ENCODE results near the gene TBL1X.

Gene TBL1X

DNA sequence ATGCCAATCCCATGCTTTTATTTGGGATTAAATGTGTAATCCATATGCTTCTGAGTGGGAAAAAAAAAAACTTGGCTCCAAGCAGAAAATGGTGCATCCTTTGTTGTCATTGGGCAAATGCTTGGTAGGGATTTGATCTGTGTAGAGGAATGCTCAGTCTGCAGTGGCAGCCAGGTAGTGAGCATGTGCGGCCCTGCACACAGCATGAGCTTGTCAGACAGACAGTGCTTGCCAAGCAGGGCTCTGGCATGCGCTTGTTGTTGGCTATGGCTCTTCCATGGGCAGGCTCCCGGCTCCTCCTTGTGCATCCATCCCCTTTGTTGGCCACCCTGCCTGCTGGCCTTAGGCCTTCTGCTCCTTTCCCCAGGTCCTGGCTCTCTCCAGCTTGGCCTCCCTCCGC, 170.5 kb downstream of the TBL1X start:
- DNase-seq: no peak

DNA sequence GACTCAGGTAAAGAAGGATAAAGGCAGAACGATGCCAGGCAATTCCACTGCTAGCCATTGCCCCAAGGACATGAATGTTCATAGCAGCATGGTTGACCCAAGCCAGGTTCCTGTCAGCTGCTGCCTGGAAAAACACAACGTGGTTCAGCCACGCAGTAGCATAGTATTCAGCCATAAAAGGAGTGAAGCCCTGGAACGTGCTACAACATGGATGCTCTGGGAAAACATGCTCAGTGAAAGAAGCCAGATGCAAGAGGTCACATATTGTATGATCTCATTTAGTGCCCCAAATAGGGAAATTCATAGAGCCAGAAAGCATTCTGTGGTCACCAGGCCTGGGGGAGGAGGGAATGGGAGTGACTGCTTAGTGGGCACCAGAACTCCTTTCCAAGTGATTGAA, 170.9 kb downstream of the TBL1X start:
- no peak for DNase-seq

DNA sequence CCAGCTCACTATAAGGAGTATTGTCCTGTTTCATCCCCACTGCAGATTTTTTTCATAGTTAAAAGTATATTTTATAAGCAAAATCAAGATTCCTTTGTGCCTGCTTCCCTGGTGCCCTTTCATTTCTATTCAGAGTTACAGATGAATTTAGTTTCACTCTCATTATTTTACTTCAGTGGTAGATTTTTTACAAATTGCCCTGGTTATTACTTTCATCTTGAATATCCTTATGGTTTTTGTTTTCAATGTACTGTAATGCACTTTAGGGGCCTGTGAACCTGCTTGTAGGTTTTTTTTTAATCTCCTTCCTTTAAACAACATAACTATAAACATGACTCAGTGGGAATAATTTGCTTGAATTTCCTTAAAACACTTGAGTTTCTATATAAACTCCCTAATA, 174.0 kb downstream of the TBL1X start:
- no peak for DNase-seq

DNA sequence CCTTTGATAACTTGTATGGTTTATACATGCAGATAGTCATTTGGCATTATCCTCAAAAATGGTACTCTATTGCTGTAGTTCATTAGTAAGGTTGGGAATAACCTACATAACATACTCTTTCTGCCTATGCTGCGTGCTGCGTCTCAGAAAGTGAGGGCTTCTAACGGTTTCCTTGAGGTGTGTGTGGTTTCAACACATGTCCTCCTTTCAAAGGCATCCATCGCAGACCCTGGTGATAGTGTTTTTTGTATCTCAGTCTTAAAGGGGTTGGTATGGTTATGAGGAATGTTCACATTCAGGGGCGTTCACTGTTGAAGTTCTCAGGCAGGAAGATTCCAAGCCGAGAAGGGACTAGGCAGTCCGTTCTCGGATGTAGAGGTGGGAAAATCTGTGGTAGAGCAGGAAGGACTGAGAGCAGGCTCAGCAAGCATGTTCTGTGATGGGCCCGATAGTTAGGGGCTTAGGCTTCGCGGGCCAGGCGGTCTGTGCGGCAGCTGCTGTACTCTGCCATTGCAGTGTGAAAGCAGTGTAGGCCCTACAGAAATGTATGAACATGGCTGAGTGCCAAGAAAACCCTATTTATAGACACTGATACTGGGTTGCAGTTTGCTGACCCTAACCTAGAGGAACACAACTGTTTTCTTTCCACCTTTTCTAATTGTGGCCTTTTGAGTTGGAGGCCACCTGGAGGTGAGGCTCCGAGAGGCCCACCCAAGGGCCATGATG, 177.6 kb downstream of the TBL1X start:
- DNase-seq: no peak

DNA sequence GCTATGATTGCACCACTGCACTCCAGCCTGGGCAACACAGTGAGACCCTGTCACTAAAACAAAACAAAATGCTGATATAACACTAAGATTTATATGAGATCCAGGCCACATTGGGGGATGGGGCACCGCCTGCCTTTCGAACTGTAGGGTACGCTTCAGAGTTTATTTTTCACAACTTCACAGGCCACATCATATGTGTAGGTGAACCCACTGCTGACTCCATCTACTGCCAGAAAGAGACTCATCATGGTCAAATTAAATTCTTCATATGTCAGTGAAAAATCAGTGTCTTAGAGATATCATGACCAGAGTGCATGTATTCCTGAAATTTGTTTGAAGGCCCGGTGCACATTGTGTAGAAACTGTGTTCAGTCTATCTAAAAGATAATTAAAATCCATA, 178.9 kb downstream of the TBL1X start:
- no peak for DNase-seq

DNA sequence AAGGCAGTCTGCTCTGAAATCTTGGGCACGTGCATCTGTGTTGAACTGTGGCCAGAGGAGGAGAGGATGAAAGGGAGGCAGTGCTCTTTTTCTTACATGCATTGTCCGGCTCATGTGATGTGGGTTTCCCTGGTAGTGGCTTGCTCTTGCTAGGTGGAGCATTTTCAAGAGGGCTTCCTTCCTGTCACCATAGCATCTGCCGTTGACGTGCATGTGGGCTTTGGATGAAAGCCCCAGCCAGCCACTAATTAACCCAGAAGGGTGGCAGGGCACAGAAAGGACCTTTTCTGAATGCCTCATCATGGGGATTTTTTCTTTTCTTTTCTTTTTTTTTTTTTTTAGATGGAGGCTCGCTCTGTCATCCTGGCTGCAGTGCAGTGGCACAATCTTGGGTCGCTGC, 179.5 kb downstream of the TBL1X start:
- DNase-seq: peak; percentile 58

DNA sequence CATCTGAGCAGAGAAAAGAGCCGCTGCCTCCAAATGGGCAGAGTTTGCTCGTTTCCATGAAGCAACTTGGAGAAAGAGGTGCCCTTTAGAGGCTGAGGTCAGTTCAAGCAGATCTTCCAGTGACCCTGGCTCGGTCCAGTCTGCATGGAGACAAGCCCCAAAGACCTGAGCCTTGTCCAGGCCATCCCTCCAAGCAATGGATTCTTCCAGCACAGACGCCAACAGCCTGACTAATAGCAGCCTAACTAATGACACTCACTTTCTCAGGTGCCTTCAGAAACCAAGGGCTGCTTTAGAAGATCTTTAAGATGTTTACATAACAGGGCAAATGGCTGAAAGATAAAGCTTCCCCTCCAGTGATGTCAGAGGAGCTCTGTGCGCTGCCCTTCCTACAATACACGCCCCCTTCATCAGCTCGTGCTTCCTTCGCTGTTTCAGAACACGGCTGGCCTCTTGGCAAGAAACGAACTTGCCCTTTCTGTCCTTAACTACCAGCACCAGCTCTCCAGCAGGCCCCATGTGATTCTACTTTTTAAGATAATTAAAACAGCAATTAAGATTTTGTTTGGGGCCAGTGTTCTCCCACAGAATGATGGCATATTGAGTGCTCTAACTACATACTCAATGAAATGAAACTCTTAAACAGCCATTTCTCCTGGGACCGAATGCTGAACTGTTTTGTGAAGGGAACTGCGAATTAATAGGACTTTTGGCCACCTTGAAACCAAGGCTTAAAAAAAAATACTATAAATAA, 181.8 kb downstream of the TBL1X start:
- no peak for DNase-seq

DNA sequence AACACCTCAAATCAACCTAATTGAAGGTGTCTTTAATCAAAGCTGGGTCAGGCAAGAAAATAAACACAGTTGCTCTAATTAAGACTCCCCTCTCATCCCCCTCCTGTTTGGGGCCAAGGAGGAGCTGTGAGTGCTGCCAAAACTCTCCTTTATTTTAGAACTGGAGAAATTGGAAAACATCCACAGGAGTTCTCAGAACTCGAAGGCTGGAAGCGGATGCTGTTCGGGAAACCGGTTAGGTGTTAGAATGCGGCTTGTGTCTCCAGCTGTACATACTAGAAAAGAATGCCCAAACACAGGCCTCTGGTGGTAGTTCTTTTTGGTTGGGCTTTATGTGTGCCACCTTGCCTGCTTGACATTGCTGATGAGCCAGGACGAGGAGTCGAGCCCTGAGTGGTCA, 182.6 kb downstream of the TBL1X start:
- no peak for DNase-seq

DNA sequence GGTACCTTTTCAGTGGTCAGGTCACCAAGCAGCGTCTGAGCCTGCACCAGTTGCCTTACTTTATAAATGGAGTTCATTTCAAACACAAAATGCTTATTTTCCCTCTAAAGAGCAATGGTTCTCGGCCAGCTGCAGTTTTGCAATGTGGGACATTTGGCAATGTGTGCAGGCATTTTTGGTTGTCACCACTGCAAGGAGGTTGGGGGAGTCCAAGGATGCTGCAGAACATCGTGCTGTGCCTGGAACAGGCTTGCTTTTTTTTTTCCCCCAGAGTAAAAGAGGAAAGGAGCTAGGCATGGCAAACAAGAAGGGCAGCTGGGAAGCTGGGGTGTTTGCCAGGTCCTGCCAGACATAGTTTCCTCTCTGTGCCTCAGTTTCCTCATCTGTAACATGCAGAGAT, 185.2 kb downstream of the TBL1X start:
- no peak for DNase-seq

DNA sequence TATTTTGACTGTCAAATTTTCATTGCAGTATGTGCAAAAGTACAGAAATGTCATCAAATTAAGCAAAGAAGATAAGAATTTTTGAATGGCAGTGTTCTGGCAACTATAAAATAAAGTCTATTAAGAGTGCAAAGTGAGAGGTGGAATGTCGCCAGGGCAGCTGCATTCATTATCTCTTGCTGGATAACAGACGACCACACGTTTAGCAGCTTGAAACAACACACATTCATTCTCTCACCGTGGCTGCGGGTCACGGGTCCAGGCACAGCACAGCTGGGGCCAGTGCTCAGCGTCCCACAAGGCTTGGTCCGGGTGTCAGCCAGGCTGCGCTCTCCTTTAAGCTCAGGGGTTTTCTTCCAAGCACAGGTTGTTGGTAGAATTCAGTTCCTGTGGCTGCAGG, 186.9 kb downstream of the TBL1X start:
- DNase-seq: no peak

DNA sequence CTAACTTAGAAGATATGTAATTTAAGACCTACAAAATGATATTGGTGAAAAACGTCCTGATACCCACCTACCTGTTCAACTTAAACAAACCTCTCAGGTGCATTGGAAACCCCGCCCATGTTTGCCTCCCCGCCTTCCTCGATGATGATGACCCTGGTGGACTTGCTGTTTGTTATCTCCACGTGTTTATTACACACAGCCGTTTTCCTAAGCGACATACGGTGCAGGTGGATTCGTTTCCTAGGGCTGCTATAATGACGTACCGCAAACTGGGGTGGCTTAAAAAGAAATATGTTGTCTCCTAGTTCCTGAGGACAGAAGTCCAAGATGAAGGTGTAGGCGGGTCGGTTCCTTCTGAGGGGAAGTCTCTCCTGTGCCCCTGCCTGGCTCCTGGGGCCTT, 190.1 kb downstream of the TBL1X start:
- no peak for DNase-seq

DNA sequence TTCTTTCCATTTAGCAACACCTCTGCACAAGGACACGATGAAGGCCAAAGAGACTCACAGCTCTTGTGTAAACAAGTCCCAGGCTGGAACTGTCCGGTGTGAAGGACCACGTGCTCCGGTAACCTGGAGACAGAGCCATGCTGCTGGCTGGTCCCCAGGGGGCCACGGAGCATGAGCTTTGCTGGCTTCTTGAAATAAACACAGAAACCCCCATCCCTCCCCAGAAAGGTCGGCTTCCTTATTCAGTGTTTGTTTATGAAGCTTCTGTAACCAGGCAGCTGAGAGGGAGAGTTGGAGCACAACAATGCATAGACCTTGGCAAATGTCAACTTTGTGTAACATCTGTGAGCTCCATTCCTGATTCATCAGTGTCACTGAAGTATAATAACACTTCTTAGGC, 191.4 kb downstream of the TBL1X start:
- DNase-seq: no peak

DNA sequence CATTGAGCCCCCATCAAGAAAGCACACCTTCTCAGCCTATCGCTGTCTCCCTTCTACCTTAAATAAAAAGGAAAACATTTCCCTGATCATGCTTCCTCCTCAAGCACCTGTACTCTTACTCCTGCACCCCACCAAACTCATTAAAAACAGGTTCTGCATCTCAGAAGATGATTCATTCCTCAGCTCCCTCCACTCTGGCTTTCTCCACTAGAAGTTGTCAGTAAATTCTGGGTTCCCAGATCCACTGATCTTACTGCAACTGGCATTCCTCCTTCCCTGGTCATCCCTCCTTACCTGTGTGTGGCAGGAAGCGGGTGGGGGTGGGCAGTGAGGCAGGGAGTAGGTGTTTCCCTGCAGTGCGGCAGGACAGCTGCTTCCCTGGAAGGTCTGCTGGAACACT, 192.0 kb downstream of the TBL1X start:
- no peak for DNase-seq

DNA sequence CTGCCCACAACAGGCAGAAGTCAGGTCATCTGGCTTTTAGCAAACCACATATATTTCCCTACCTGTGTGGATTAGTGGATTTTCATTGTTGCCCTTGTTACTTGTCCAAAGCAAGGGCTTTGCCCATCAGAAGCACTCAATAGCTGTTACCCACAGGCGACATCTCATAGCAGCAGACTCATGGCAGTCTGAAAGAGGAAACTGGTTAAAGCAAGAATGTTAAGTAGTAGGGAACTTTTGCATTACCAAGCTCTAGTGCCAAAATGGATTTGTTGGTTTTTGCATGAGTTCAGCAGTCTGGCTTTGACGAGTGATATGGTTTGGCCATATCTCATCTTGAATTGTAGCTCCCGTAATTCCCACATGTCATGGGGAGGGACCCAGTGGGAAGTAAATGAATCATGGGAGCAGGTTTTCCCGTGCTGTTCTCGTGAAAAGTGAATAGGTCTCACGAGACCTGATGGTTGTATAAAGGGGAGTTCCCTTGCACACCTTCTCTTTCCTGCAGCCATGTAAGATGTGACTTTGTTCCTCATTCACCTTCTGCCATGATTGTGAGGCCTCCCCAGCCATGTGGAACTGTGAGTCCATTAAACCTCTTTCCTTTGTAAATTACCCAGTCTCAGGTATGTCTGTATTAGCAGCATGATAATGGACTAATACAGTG, 192.9 kb downstream of the TBL1X start:
- no peak for DNase-seq

DNA sequence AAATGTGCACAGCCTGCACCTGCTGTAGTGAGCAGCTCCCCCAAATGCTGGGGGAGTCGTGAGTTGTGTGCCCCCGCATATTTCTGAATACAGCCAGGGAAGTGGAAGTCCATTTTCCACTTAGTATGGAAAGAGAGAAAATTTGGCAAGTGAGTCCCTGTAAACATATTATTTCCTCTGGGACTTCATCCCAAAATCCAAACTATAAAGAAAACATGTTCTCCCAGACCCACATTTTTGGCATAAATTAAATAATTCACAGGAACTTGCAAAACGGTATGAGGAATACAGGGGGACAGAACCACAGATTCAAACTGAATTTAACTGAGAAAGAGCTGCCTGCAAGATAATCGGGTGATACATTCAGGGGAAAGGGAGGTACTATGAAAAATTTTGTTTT, 193.6 kb downstream of the TBL1X start:
- DNase-seq: no peak

DNA sequence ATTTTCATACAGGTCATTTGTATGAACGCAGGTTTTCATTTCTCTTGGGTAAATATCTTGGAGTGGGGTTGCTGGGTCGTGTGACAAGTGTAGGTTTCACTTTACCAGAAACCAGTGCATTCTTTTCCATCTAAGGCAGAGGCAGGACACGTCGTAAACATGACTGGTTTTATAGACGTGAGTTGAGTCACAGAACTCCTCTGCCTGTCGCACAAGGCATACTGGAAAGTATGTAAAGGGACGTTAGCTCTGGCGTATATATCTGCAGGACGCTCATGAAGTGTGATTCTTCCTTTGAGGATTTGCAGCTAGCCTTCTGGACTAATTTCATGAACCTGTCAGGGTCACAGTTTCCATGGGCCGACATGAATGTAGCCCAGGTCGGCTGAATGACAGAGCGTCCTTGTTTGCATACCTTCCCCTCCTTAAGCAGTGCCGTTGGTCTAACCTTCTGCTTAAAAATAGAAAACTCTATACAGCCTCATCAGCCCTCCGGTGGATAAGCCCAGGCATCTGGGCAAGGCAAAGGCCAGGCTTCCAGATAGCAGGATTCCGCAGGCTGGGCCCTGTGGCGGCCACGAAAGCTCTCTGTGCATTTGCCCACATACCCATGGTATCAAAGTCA, 194.8 kb downstream of the TBL1X start:
- DNase-seq: no peak

DNA sequence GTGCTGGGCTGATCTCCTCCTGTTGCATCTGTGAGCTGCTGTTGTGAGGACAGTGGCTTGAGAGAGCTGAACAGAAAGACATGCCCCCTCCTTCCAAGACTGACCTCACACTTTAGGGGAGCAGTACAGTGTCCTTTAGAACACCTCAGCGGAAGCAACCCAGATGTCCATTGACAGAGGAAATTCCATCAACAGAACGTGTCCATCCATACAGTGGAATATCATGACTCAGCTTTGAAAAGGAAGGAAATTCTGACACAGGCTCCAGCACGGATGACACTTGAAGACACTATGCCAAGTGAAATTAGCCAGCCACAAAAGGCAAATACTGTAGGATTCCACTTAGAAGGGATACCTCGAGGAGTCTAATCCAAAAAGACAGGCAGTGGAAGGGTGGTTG, 197.3 kb downstream of the TBL1X start:
- no peak for DNase-seq

DNA sequence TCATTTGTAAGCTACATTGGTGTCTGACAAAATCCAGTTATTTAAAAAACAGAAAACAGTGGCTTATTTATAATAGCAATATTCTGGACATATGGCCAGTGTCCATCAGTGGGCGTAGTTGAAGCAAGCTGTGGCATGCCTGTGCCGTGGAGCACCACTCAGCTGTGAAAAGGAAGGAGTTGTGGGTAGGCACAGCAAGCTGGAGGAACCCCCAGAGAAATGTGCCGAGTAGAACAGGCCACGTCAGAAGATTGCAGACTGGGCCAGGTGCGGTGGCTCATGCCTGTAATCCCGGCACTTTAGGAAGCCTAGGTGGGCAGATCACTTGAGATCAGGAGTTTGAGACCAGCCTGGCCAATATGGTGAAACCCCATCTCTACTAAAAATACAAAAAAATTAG, 198.4 kb downstream of the TBL1X start:
- DNase-seq: no peak

DNA sequence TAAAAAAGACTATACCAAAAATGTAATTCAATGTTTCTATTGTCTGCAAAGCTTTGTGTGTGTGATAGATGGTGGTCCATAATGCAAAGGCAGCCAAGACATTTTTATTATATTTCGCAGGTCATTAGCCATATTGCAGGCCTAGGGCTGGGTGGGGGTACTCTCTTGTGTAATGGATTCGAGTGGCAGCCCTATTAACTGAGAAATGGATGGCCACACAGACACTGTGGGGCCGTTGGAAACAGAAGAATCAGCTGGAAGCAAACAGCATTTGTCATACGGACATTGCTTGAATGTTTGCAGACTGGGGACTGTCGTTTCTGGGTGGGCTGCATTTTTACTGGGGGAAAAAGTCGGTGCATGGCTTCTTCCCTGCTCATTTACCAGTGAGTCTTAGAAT, 199.4 kb downstream of the TBL1X start:
- no peak for DNase-seq

DNA sequence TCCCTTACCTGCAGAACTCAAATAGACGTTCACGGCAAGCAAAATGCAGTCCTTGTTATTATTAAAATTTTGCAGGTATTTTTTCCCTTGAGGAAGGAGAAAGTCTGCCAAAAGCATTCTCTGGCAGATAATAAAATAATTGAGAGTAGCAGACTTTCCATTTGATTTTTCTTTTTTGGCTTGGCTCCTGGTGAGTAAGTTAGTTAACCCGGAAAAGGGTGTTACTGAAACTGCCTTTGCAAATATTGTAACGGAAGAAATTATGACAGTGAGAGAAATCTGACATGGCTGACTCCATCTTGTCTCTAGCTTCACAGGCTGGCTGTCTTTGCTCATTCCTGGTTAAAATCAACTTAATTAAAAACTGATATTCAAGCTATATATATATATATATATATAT, 200.3 kb downstream of the TBL1X start:
- no peak for DNase-seq

DNA sequence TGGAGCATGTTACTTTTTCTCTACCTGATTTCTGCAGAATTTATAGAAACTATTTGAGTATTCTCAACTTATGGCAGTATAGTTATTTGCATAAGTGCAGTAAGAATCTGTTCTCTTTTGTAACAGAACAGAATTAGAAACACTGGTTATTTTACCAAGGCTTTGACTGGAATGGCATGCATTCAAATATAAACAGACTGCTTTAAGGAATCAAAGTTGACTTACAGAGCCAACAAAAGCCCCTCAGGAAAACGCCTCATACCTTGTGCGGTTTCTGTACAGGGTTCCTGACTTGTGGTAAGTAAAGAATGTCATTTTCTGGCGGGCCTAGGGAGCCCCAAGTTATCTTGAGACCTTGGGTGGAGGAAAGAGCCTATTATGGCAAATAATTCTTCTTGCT, 203.7 kb downstream of the TBL1X start:
- no peak for DNase-seq

DNA sequence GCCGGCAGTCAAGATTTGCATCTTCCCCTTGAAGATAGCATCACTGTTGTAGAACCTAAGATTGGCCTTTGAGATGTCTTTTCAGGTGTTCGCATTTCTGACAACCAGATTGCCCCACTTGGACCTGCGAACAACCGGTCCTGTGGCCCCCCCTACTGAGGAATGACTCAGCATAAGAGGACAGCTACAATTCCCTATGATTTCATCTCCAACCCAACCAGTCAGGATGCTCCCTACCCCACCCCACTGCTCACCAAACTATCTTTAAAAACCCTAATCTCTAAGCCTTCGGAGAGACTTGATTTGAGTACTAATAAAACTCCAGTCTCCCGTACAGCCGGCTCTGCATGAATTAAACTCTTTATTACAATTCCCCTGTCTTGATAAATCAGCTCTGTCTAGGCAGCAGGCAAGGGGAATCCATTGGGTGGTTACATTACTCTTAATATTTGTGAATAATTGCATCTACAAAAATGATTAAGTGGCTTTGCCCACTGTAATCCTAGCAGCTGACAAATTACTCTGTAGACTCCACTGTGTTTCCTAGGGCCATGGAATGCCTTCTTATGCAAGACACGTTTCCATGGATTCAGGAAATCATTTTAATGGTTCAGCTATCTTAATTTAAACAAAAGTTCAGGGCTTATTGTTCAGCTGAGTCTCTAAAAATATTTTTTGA, 205.4 kb downstream of the TBL1X start:
- no peak for DNase-seq

DNA sequence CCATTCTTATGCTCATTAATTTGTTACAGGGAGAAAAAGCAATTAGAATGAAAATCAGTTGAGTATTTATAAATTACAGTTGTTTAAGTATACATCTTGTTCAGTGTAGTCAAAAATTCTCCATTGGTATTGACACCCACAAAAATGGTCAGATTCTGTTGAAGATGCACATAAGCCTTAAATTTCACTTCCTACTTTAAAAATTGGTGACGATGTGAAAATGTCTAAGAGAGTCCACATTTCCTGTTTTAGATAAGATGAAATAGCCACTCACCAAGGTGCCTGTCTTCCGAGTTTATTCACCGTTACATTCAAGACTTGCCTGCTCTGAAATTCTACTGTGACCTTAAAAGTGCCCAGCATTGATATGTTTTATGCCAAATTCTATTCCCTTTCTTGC, 207.1 kb downstream of the TBL1X start:
- no peak for DNase-seq
